T-cell (primary cell): Measurements from ENCODE around the gene RPL27A. TPM values are rescaled to one million over a fixed set of nuclear protein-coding genes. Genes with fewer than 3 reads are reported as not detected.

Source experiments
- ATAC-seq, 4 experiments: fragments of 200-7000 bp in 3 of 4; fragments of 150-1000 bp in 1 of 4; cut with Tn5 transposase; replicated peaks in 1 of 4; 1 replicate in 3 of 4; 2 replicates in 1 of 4; pipeline ENCODE4 v1.10.0; 2021; ENCODE audit warnings: moderate library complexity in 3 of 4, mild to moderate bottlenecking in 2 of 4, moderate number of reproducible peaks in 1 of 4
- CTCF ChIA-PET, 2 donors: fragments of 300-600 bp; sonication (Branson Sonifier 250); formaldehyde crosslinking; loops; one replicate each; lab custom pipeline; 2022; ENCODE audit warnings: antibody characterized with exemption in 2 of 2; lab: Charles Lee
- POLR2A ChIA-PET, 2 donors: fragments of 300-600 bp; sonication (Branson Sonifier 250); formaldehyde crosslinking; loops; one replicate each; lab custom pipeline; 2022; ENCODE audit warnings: antibody characterized with exemption in 2 of 2; lab: Charles Lee
- DNase-seq, 35 experiments: peaks; one replicate each; pipeline versions ENCODE4 v3.0.0 to v3.0.0-alpha.2; 2013 to 2023
- H3K27ac ChIP-seq: one replicate; pipeline ENCODE4 v1.5.1; 2013; ENCODE audit warnings: low read length
- H3K27me3 ChIP-seq, 2 experiments: replicated peaks in 1 of 2; 1 replicate in 1 of 2; 2 replicates in 1 of 2; pipeline versions ENCODE4 v1.6.1 to v1.7.0; 2013; ENCODE audit warnings: low read length in 1 of 2, mixed read lengths in 1 of 2; ENCODE audit not compliant: control insufficient read depth in 2 of 2, insufficient read depth in 2 of 2; ENCODE audit errors: extremely low read depth in 1 of 2
- H3K36me3 ChIP-seq, 2 donors: 1 replicate in 1 of 2; 2 replicates in 1 of 2; pipeline versions ENCODE4 v1.6.1 to v1.7.0; 2013; ENCODE audit warnings: low read length in 1 of 2; ENCODE audit not compliant: control insufficient read depth in 2 of 2, insufficient read depth in 1 of 2; ENCODE audit errors: extremely low read depth in 1 of 2
- H3K4me1 ChIP-seq, 2 experiments: 1 replicate in 1 of 2; 2 replicates in 1 of 2; pipeline versions ENCODE4 v1.6.1 to v1.7.0; 2013; ENCODE audit warnings: low read length in 2 of 2, mixed read lengths in 1 of 2; ENCODE audit not compliant: insufficient read depth in 2 of 2, control insufficient read depth in 1 of 2; ENCODE audit errors: extremely low read depth in 1 of 2
- H3K4me3 ChIP-seq, 2 donors: 1 replicate in 1 of 2; 2 replicates in 1 of 2; pipeline versions ENCODE4 v1.5.1 to v1.7.0; 2013; ENCODE audit warnings: mild to moderate bottlenecking in 2 of 2, low read length in 1 of 2, moderate library complexity in 1 of 2; ENCODE audit not compliant: control insufficient read depth in 1 of 2; ENCODE audit errors: extremely low read depth in 1 of 2
- H3K9me3 ChIP-seq: 2 replicates; pipeline ENCODE4 v1.7.0; 2013
- H3K27ac Mint-ChIP-seq, 2 donors: one replicate each; pipeline ENCODE4 v1.8.0; 2020 to 2021; ENCODE audit warnings: mild to moderate bottlenecking in 2 of 2, mixed read lengths in 2 of 2
- H3K27me3 Mint-ChIP-seq, 2 donors: one replicate each; pipeline ENCODE4 v1.8.0; 2021 to 2022; ENCODE audit warnings: mixed read lengths in 2 of 2
- H3K36me3 Mint-ChIP-seq: one replicate; pipeline ENCODE4 v1.8.0; 2021; ENCODE audit warnings: mixed read lengths
- H3K4me1 Mint-ChIP-seq, 3 donors: one replicate each; pipeline ENCODE4 v1.8.0; 2020 to 2022; ENCODE audit warnings: mixed read lengths in 3 of 3, mild to moderate bottlenecking in 1 of 3
- H3K4me3 Mint-ChIP-seq, 3 donors: one replicate each; pipeline ENCODE4 v1.8.0; 2020 to 2022; ENCODE audit warnings: mild to moderate bottlenecking in 3 of 3, mixed read lengths in 3 of 3, moderate library complexity in 3 of 3
- H3K9me3 Mint-ChIP-seq, 3 donors: one replicate each; pipeline ENCODE4 v1.8.0; 2020 to 2022; ENCODE audit warnings: mixed read lengths in 3 of 3
- WGBS: methylation state at CpG from one replicate; pipeline ENCODE4 v1.1.5; 2013; ENCODE audit warnings: missing lambda C conversion rate; ENCODE audit not compliant: insufficient coverage; 5-methylcytosine and 5-hydroxymethylcytosine counted together
- total RNA-seq, 35 experiments: library from RNA in 6 of 35; stranded (reverse) in 6 of 35; fragments of 120-200 nt in 1 of 35; gene quantifications; one replicate each; pipeline versions ENCODE4 v1.2.1 to v1.2.4 and lab custom pipeline; 2013 to 2026

The RPL27A gene
- total RNA-seq, 5 donors from 2014 or later (not counting 1 experiment from before 2014, with no cell fraction given), result 1,339 to 2,234 (median 1,487) TPM

- Histone ChIP-seq H3K4me3 (no peak overlapping the region), H3K27me3 (peaks cover 0 to 25% of the 10 kb centered on the region in 2 experiments), H3K4me1 (peaks cover 0 to 4% of the 10 kb centered on the region in 2 experiments), H3K36me3 (no peaks in the 10 kb centered on the region), H3K27ac (no peak overlapping the region), H3K9me3 (no peaks in the 10 kb centered on the region)
- ChIA-PET CTCF (no interaction called here), POLR2A (no interaction called here)
- Mint-ChIP-seq H3K36me3 (no peaks in the 10 kb centered on the region), H3K27ac (no peak overlapping the region), H3K27me3 (peaks cover 2 to 10% of the 10 kb centered on the region in 2 donors), H3K9me3 (no peaks in the 10 kb centered on the region), H3K4me1 (peaks cover 0 to 8% (median 2%) of the 10 kb centered on the region in 3 donors), H3K4me3 (no peak overlapping the region)
- 100% methylated on average over 1 of the region's 4 CpGs for WGBS
- no peak for ATAC-seq
- no peak for DNase-seq
These were observed 32.1 kb downstream of the RPL27A start for GRCh38 chr11:8714622-8715225.

DNA sequence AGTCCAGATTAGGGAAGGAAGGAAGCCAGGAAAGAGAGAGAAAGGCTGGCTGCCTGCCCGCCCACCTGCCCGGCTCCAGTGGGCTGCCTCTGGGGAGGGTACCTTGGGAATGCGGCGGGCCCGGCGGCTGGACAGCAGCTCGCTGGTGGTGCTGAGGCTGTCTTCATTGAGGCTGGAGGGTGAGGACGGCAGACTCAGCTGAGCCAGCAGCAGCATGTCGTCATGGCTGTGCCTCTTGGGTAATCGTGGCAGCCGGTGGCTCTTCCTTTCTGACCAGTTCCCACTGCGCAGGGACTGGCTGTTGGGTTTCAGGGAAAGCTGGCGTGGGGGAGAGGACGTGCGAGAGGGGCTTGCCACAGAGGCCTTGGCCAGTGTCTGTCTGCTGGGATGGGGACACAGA lies 32.9 kb downstream of the RPL27A start:
- ChIA-PET POLR2A (no interaction called here), CTCF (no interaction called here)
- DNase-seq (no peak), ATAC-seq (no peak)
- H3K4me3 Mint-ChIP-seq, result no peak overlapping the region
- Histone ChIP-seq H3K27ac (no peak overlapping the region), H3K36me3 (no peaks in the 10 kb centered on the region), H3K27me3 (peaks cover 0 to 17% of the 10 kb centered on the region in 2 experiments), H3K9me3 (no peaks in the 10 kb centered on the region), H3K4me3 (no peak overlapping the region), H3K4me1 (peaks cover 0 to 4% of the 10 kb centered on the region in 2 experiments)
- H3K27me3 Mint-ChIP-seq, result peaks cover 2 to 10% of the 10 kb centered on the region in 2 donors
- H3K9me3 Mint-ChIP-seq, result no peaks in the 10 kb centered on the region
- H3K36me3 Mint-ChIP-seq, result no peaks in the 10 kb centered on the region
- H3K27ac Mint-ChIP-seq, result no peak overlapping the region
- peaks cover 0 to 8% (median 2%) of the 10 kb centered on the region in 3 donors for H3K4me1 Mint-ChIP-seq
- WGBS, result 89% methylated on average over 15 of the region's 15 CpGs

- ChIA-PET CTCF (no interaction called here), POLR2A (no interaction called here)
- ATAC-seq (no peak), DNase-seq (no peak)
- Mint-ChIP-seq H3K9me3 (no peaks in the 10 kb centered on the region), H3K27me3 (peaks cover 10 to 17% of the 10 kb centered on the region in 2 donors), H3K4me1 (peaks cover 0 to 8% (median 2%) of the 10 kb centered on the region in 3 donors), H3K27ac (no peak overlapping the region), H3K36me3 (no peaks in the 10 kb centered on the region), H3K4me3 (no peak overlapping the region)
- Histone ChIP-seq H3K27ac (no peak overlapping the region), H3K27me3 (peaks cover 0 to 16% of the 10 kb centered on the region in 2 experiments), H3K9me3 (no peaks in the 10 kb centered on the region), H3K36me3 (no peaks in the 10 kb centered on the region), H3K4me3 (no peak overlapping the region), H3K4me1 (peaks cover 0 to 4% of the 10 kb centered on the region in 2 experiments)
- WGBS, result 59% methylated on average over 4 of the region's 9 CpGs
These were observed 34.9 kb downstream of the RPL27A start for GRCh38 chr11:8717544-8717875.

- Mint-ChIP-seq H3K27me3 (peaks cover 12 to 20% of the 10 kb centered on the region in 2 donors), H3K36me3 (no peaks in the 10 kb centered on the region), H3K9me3 (no peaks in the 10 kb centered on the region), H3K4me3 (no peak overlapping the region), H3K27ac (no peak overlapping the region), H3K4me1 (peaks cover 0 to 8% (median 2%) of the 10 kb centered on the region in 3 donors)
- CTCF ChIA-PET, result no interaction called here
- Histone ChIP-seq H3K27ac (no peak overlapping the region), H3K9me3 (no peaks in the 10 kb centered on the region), H3K27me3 (peaks cover 0 to 20% of the 10 kb centered on the region in 2 experiments), H3K4me1 (peaks cover 0 to 4% of the 10 kb centered on the region in 2 experiments), H3K36me3 (no peaks in the 10 kb centered on the region), H3K4me3 (no peak overlapping the region)
- DNase-seq, result no peak
- 75% methylated on average over 4 of the region's 11 CpGs for WGBS
- POLR2A ChIA-PET, result no interaction called here
- ATAC-seq, result no peak
These were observed 35.5 kb downstream of the RPL27A start for GRCh38 chr11:8717876-8718753.

GRCh38 chr11:8719211-8719649 lies 36.6 kb downstream of the RPL27A start:
- Mint-ChIP-seq H3K27ac (no peak overlapping the region), H3K4me1 (peaks cover 0 to 8% (median 2%) of the 10 kb centered on the region in 3 donors), H3K4me3 (no peak overlapping the region), H3K9me3 (no peaks in the 10 kb centered on the region), H3K27me3 (peaks cover 12 to 20% of the 10 kb centered on the region in 2 donors), H3K36me3 (no peaks in the 10 kb centered on the region)
- Histone ChIP-seq H3K4me3 (no peak overlapping the region), H3K9me3 (no peaks in the 10 kb centered on the region), H3K27ac (no peak overlapping the region), H3K36me3 (no peaks in the 10 kb centered on the region), H3K27me3 (peaks cover 0 to 20% of the 10 kb centered on the region in 2 experiments), H3K4me1 (peaks cover 0 to 4% of the 10 kb centered on the region in 2 experiments)
- ATAC-seq (no peak), DNase-seq (no peak)
- ChIA-PET CTCF (no interaction called here), POLR2A (no interaction called here)
- no CpG with 5 or more reads among the region's 4 CpGs for WGBS

GRCh38 chr11:8719721-8720120 lies 37.1 kb downstream of the RPL27A start:
- Histone ChIP-seq H3K27me3 (peaks cover 0 to 20% of the 10 kb centered on the region in 2 experiments), H3K4me1 (peaks cover 0 to 4% of the 10 kb centered on the region in 2 experiments), H3K36me3 (no peaks in the 10 kb centered on the region), H3K27ac (no peak overlapping the region), H3K9me3 (no peaks in the 10 kb centered on the region), H3K4me3 (no peak overlapping the region)
- Mint-ChIP-seq H3K36me3 (no peaks in the 10 kb centered on the region), H3K27ac (no peak overlapping the region), H3K9me3 (no peaks in the 10 kb centered on the region), H3K27me3 (peaks cover 12 to 20% of the 10 kb centered on the region in 2 donors), H3K4me1 (peaks cover 0 to 8% (median 2%) of the 10 kb centered on the region in 3 donors), H3K4me3 (no peak overlapping the region)
- CTCF ChIA-PET, result no interaction called here
- POLR2A ChIA-PET, result no interaction called here
- ATAC-seq, result no peak
- WGBS, result 0% methylated on average over 1 of the region's 3 CpGs
- no peak for DNase-seq
